PC-3 (cell line): ENCODE measurements around the gene SPEM1. TPM values are rescaled to one million over a fixed set of nuclear protein-coding genes. Genes with fewer than 3 reads are reported as not detected.

Experiments
- ATAC-seq: fragments of 200-7000 bp; cut with Tn5 transposase; 2 replicates; pipeline ENCODE4 v1.9.1; 2020; ENCODE audit warnings: mild to moderate bottlenecking, moderate library complexity
- BruUV-seq: library from RNA; stranded (reverse); fragments of 400-500 nt; replicated peaks from 2 replicates; lab custom pipeline; 2021; lab: Mats Ljungman, UMichigan
- CTCF ChIA-PET: fragments of 300-600 bp; sonication (Branson Sonifier 250); formaldehyde crosslinking; loops from one replicate; lab custom pipeline; 2022; ENCODE audit warnings: antibody characterized with exemption; lab: Charles Lee
- POLR2A ChIA-PET: fragments of 300-600 bp; sonication (Branson Sonifier 250); formaldehyde crosslinking; loops from one replicate; lab custom pipeline; 2022; ENCODE audit warnings: antibody characterized with exemption; ENCODE audit not compliant: unreplicated experiment; lab: Charles Lee
- DNase-seq: peaks from one replicate; pipeline ENCODE4 v3.0.0-alpha.2; 2015
- H2AFZ ChIP-seq: fragments of 300-600 bp; sonication (generic); 2 replicates; pipeline ENCODE4 v1.6.0; 2016; ENCODE audit warnings: antibody characterized with exemption, low read length
- H3F3A ChIP-seq: fragments of 300-600 bp; sonication (generic); one replicate; pipeline ENCODE4 v1.6.0; 2017; ENCODE audit warnings: antibody characterized with exemption, low read length, control low read depth, mild to moderate bottlenecking; ENCODE audit not compliant: unreplicated experiment
- H3K27ac ChIP-seq: fragments of 300-600 bp; sonication (generic); 2 replicates; pipeline ENCODE4 v1.5.1; 2016; ENCODE audit warnings: mild to moderate bottlenecking, low read length
- H3K27me3 ChIP-seq: fragments of 300-600 bp; sonication (generic); 2 replicates; pipeline ENCODE4 v1.6.1; 2016; ENCODE audit warnings: low read length, mixed read lengths
- H3K36me3 ChIP-seq: fragments of 300-600 bp; sonication (generic); 2 replicates; pipeline ENCODE4 v1.6.1; 2016; ENCODE audit warnings: low read depth, mixed run types, low read length, mixed read lengths
- H3K4me1 ChIP-seq: fragments of 300-600 bp; sonication (generic); 2 replicates; pipeline ENCODE4 v1.5.1; 2016; ENCODE audit warnings: low read length; ENCODE audit not compliant: insufficient read depth
- H3K4me2 ChIP-seq: fragments of 300-600 bp; sonication (generic); 2 replicates; pipeline ENCODE4 v1.6.0; 2016; ENCODE audit warnings: low read length
- H3K4me3 ChIP-seq: fragments of 300-600 bp; sonication (generic); 2 replicates; pipeline ENCODE4 v1.5.1; 2016; ENCODE audit warnings: mild to moderate bottlenecking, low read length, mixed read lengths
- H3K79me2 ChIP-seq: fragments of 300-600 bp; sonication (generic); 2 replicates; pipeline ENCODE4 v1.6.1; 2017; ENCODE audit warnings: low read length, mixed read lengths
- H3K9ac ChIP-seq: fragments of 300-600 bp; sonication (generic); 2 replicates; pipeline ENCODE4 v1.6.0; 2016; ENCODE audit warnings: mild to moderate bottlenecking, low read length
- H3K9me2 ChIP-seq: fragments of 300-600 bp; sonication (generic); replicated peaks from 2 replicates; pipeline ENCODE4 v1.6.1; 2016; ENCODE audit warnings: mixed run types, low read length, mixed read lengths
- H3K9me3 ChIP-seq: fragments of 300-600 bp; sonication (generic); 2 replicates; pipeline ENCODE4 v1.6.1; 2016; ENCODE audit warnings: low read length, mixed read lengths
- H4K20me1 ChIP-seq: fragments of 300-600 bp; sonication (generic); 2 replicates; pipeline ENCODE4 v1.6.1; 2016; ENCODE audit warnings: low read length, mixed read lengths
- CTCF ChIP-seq: fragments of 300-600 bp; sonication (generic); conservative IDR thresholded peaks from 2 replicates; pipeline ENCODE4 v1.5.1; 2017; ENCODE audit warnings: antibody characterized with exemption, low read depth, mild to moderate bottlenecking, low read length
- EZH2 ChIP-seq: fragments of 300-600 bp; sonication (generic); IDR thresholded peaks from one replicate; pipeline ENCODE4 v1.6.1; 2017; ENCODE audit warnings: antibody characterized with exemption, mild to moderate bottlenecking, low read length; ENCODE audit not compliant: unreplicated experiment
- EZH2phosphoT487 ChIP-seq: fragments of 300-600 bp; sonication (generic); IDR thresholded peaks from 2 replicates; pipeline ENCODE4 v1.6.1; 2018; ENCODE audit warnings: mild to moderate bottlenecking, antibody characterized with exemption, low read length, borderline replicate concordance
- intact Hi-C: fragments of 100-400 bp; cut with micrococcal nuclease; formaldehyde crosslinking; loops from 2 replicates; pipeline ENCODE4 v1.9.0; 2023
- total RNA-seq: library from RNA; depleted of rRNA; stranded (reverse); fragments of >200 nt; gene quantifications from 2 replicates; pipeline ENCODE4 v1.2.3, GENCODE V29; 2014

SPEM1 gene
- total RNA-seq, 1 experiment from 2014 or later: not detected

GRCh38 chr17:7415784-7416183 is 4.3 kb upstream of the SPEM1 start:
- Histone ChIP-seq H3K27me3 (no peaks in the 10 kb centered on the region), H3K4me1 (no peaks in the 10 kb centered on the region), H3K79me2 (no peaks in the 10 kb centered on the region), H3K36me3 (no peaks in the 10 kb centered on the region), H3F3A (no peaks in the 10 kb centered on the region), H3K4me2 (no peak overlapping the region), H3K9ac (no peak overlapping the region), H3K9me2 (no peaks in the 10 kb centered on the region), H4K20me1 (no peaks in the 10 kb centered on the region), H3K4me3 (no peak overlapping the region), H2AFZ (no peak overlapping the region), H3K9me3 (no peaks in the 10 kb centered on the region), H3K27ac (no peak overlapping the region)
- TF ChIP-seq CTCF (no peak), EZH2 (no peak), EZH2phosphoT487 (no peak)
- DNase-seq: no peak
- ChIA-PET POLR2A (no interaction called here), CTCF (no interaction called here)
- BruUV-seq: no TSS peak
- ATAC-seq: no peak
- intact Hi-C loops: no loop called here

- intact Hi-C loops: no loop called here
- no peak overlapping the region for H3K4me2 ChIP-seq
- H3K27me3 ChIP-seq: no peaks in the 10 kb centered on the region
- CTCF ChIA-PET: no interaction called here
- no peaks in the 10 kb centered on the region for H3K79me2 ChIP-seq
- BruUV-seq: no TSS peak
- TF ChIP-seq EZH2 (no peak), CTCF (no peak), EZH2phosphoT487 (no peak)
- H3K4me1 ChIP-seq: no peaks in the 10 kb centered on the region
- no peak overlapping the region for H2AFZ ChIP-seq
- no peak overlapping the region for H3K4me3 ChIP-seq
- DNase-seq (no peak), ATAC-seq (no peak)
- no peaks in the 10 kb centered on the region for H3K9me2 ChIP-seq
- POLR2A ChIA-PET: no interaction called here
- no peaks in the 10 kb centered on the region for H3K36me3 ChIP-seq
- H3K9me3 ChIP-seq: no peaks in the 10 kb centered on the region
- no peak overlapping the region for H3K27ac ChIP-seq
- H3F3A ChIP-seq: no peaks in the 10 kb centered on the region
- no peaks in the 10 kb centered on the region for H4K20me1 ChIP-seq
- no peak overlapping the region for H3K9ac ChIP-seq
These were observed 3.8 kb upstream of the SPEM1 start for GRCh38 chr17:7416323-7416722.

GRCh38 chr17:7417056-7417655 is 3.0 kb upstream of the SPEM1 start:
- no peaks in the 10 kb centered on the region for H3K79me2 ChIP-seq
- no peaks in the 10 kb centered on the region for H3F3A ChIP-seq
- H2AFZ ChIP-seq: no peak overlapping the region
- no peaks in the 10 kb centered on the region for H3K36me3 ChIP-seq
- no peak for ATAC-seq
- H4K20me1 ChIP-seq: no peaks in the 10 kb centered on the region
- CTCF ChIA-PET: no interaction called here
- TF ChIP-seq EZH2phosphoT487 (no peak), CTCF (no peak)
- no peak overlapping the region for H3K27ac ChIP-seq
- H3K9me2 ChIP-seq: no peaks in the 10 kb centered on the region
- no peak for DNase-seq
- no peak overlapping the region for H3K4me2 ChIP-seq
- H3K9ac ChIP-seq: no peak overlapping the region
- no peak overlapping the region for H3K4me3 ChIP-seq
- H3K27me3 ChIP-seq: no peaks in the 10 kb centered on the region
- POLR2A ChIA-PET: no interaction called here
- intact Hi-C loops: no loop called here
- no TSS peak for BruUV-seq
- H3K9me3 ChIP-seq: no peaks in the 10 kb centered on the region
- H3K4me1 ChIP-seq: no peaks in the 10 kb centered on the region
